ENCODE measurements around the gene ENPP6. TPM values are rescaled to one million over a fixed set of nuclear protein-coding genes. Genes with fewer than 3 reads are reported as not detected.

The ENPP6 gene
- total RNA-seq, 4 donors from 2014 or later, result 0.07 to 0.56 (median 0.20) TPM; not detected in 1

DNA sequence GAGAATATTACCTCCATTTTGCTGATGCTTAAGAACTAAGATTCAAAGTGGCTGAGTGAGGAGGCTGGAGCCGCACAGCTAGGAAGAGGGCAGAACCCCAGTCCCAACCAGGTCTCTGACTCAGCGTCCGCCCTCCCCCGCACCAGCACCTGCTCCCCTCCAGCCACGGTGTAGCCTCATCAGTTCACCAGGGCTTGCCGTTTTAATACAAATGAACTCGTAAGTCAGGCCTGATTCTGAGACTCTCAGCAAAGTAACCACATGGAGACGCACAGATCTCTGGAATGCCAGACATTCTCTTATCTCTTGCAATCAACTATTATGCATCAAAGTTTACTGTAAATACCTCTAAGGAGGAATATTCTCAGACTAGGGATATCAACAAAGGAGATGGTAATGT is 52.4 kb downstream of the ENPP6 start:
- H3K27ac ChIP-seq, result no peak overlapping the region
- no peak for ATAC-seq
- no peak overlapping the region for H3K4me3 ChIP-seq
- intact Hi-C loops (cut with DNase I; ENCODE audit: low total_unique reads), result loop anchor here (5.0 kb wide), 1 partner anchor 693 kb away; no protein-coding TSS in a partner anchor
- DNase-seq, result no peak
- no peaks in the 10 kb centered on the region for H3K36me3 ChIP-seq
- peaks cover 0 to 4% of the 10 kb centered on the region in 2 donors for H3K4me1 ChIP-seq
- no peak for TF ChIP-seq POLR2A (IDR thresholded peaks at IDR 0.05)
- TF ChIP-seq, protein P1, sequence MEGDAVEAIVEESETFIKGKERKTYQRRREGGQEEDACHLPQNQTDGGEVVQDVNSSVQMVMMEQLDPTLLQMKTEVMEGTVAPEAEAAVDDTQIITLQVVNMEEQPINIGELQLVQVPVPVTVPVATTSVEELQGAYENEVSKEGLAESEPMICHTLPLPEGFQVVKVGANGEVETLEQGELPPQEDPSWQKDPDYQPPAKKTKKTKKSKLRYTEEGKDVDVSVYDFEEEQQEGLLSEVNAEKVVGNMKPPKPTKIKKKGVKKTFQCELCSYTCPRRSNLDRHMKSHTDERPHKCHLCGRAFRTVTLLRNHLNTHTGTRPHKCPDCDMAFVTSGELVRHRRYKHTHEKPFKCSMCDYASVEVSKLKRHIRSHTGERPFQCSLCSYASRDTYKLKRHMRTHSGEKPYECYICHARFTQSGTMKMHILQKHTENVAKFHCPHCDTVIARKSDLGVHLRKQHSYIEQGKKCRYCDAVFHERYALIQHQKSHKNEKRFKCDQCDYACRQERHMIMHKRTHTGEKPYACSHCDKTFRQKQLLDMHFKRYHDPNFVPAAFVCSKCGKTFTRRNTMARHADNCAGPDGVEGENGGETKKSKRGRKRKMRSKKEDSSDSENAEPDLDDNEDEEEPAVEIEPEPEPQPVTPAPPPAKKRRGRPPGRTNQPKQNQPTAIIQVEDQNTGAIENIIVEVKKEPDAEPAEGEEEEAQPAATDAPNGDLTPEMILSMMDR (IDR thresholded peaks at IDR 0.05 in 4 of 5, conservative IDR thresholded peaks at IDR 0.05 in 1 of 5), result no peak
- in situ Hi-C loops (cut with MboI; ENCODE audit: low sequenced_read_pairs in 4 of 4), result loop anchor here in 1 of 4 donors (5.0 kb wide), 1 partner anchor 323 kb away; no protein-coding TSS in a partner anchor
- H3K27me3 ChIP-seq, result no peaks in the 10 kb centered on the region
- H3K9me3 ChIP-seq, result no peaks in the 10 kb centered on the region

DNA sequence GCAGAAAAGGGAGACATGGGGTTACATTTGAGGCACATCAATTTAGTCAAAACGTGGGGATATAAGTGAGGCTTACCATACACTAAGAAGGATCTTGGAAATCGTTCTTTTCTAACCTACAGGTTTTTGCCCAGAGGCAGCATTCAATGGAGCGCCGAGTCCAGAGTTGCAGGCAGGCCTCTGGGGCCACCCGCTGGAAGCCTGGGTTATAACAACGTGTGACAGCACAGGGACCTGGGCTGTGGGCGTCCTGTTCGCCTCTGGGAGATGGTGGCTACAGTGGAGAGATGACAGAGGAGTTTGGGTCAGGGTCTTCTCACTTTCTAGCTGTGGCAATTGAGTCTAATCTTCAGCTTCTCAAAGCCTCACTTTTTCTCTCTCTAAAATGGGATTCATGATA is 53.9 kb downstream of the ENPP6 start:
- peaks cover 0 to 4% of the 10 kb centered on the region in 2 donors for H3K4me1 ChIP-seq
- H3K27ac ChIP-seq, result no peak overlapping the region
- in situ Hi-C loops (cut with MboI; ENCODE audit: low sequenced_read_pairs in 4 of 4) (no loop called here), intact Hi-C loops (cut with DNase I; ENCODE audit: low total_unique reads) (no loop called here)
- no peak overlapping the region for H3K4me3 ChIP-seq
- DNase-seq (no peak), ATAC-seq (no peak)
- H3K9me3 ChIP-seq, result no peaks in the 10 kb centered on the region
- no peaks in the 10 kb centered on the region for H3K27me3 ChIP-seq
- H3K36me3 ChIP-seq, result no peaks in the 10 kb centered on the region
- TF ChIP-seq, protein P1 (IDR thresholded peaks at IDR 0.05 in 4 of 5, conservative IDR thresholded peaks at IDR 0.05 in 1 of 5), result peak; percentile 25 to 65 (median 43)
- TF ChIP-seq POLR2A (IDR thresholded peaks at IDR 0.05), result no peak

DNA sequence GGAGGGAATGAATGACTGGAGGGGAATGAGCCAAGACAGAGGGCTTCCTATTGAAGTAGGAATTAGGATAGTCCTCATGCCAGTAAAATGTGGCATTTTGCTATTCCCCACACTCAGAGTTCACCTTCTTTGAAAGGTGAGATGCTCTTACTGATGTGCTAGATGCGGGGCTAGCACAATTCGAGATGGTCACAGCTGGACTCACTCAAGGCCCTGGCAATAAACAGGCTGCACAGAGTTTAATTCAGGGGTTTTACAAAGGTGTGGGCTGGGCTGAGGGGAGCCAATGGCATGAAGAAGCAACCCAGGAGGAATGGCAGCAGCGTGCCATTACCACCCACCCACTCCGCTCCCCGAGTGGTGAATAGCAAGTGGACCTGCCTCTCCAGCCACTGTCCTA is 55.1 kb downstream of the ENPP6 start:
- Histone ChIP-seq H3K9me3 (no peaks in the 10 kb centered on the region), H3K27me3 (no peaks in the 10 kb centered on the region), H3K4me1 (no peaks in the 10 kb centered on the region), H3K36me3 (no peaks in the 10 kb centered on the region), H3K27ac (no peak overlapping the region), H3K4me3 (no peak overlapping the region)
- DNase-seq (no peak), ATAC-seq (no peak)
- no peak for TF ChIP-seq POLR2A (IDR thresholded peaks at IDR 0.05)
- TF ChIP-seq, protein P1 (IDR thresholded peaks at IDR 0.05 in 4 of 5, conservative IDR thresholded peaks at IDR 0.05 in 1 of 5), result no peak
- intact Hi-C loops (cut with DNase I; ENCODE audit: low total_unique reads) (no loop called here), in situ Hi-C loops (cut with MboI; ENCODE audit: low sequenced_read_pairs in 4 of 4) (no loop called here)

DNA sequence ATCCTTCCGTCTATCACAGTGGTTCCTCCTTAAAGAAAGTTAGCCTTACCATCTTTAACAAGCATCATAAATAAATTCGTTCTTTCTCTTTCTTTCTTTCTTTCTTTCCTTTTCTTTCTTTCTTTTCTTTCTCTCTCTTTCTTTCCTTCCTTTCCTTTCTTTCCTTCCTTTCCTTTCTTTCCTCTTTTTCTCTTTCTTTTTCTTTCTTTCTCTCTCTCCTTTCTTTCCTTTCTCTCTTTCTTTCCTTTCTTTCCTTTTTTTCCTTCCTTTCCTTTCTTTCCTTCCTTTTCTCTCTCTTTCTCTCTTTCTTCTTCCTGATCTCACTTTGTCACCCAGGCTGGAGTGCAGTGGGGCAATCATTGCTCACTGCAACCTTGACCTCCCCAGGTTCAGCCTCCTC is 60.4 kb downstream of the ENPP6 start:
- no peak overlapping the region for H3K4me3 ChIP-seq
- H3K9me3 ChIP-seq, result no peaks in the 10 kb centered on the region
- H3K36me3 ChIP-seq, result no peaks in the 10 kb centered on the region
- intact Hi-C loops (cut with DNase I; ENCODE audit: low total_unique reads) (no loop called here), in situ Hi-C loops (cut with MboI; ENCODE audit: low sequenced_read_pairs in 4 of 4) (no loop called here)
- no peaks in the 10 kb centered on the region for H3K27me3 ChIP-seq
- H3K27ac ChIP-seq, result no peak overlapping the region
- no peak for DNase-seq
- ATAC-seq, result no peak
- peaks cover 0 to 29% of the 10 kb centered on the region in 2 donors for H3K4me1 ChIP-seq
- no peak for TF ChIP-seq POLR2A (IDR thresholded peaks at IDR 0.05)
- TF ChIP-seq, protein P1 (IDR thresholded peaks at IDR 0.05 in 4 of 5, conservative IDR thresholded peaks at IDR 0.05 in 1 of 5), result no peak
